22Rv1 (cell line): ENCODE data around the gene LRRC7.

ENCODE experiments used
- ZFX ChIP-seq: fragments of 450-650 bp; IDR thresholded peaks from 2 replicates; pipeline ENCODE4 v1.6.1; 2017; ENCODE audit warnings: antibody characterized with exemption, borderline replicate concordance
- TF ChIP-seq, protein P1 (sequence below): fragments of 450-650 bp; IDR thresholded peaks from 2 replicates; pipeline ENCODE4 v1.5.1; 2017; ENCODE audit warnings: mild to moderate bottlenecking

DNA sequence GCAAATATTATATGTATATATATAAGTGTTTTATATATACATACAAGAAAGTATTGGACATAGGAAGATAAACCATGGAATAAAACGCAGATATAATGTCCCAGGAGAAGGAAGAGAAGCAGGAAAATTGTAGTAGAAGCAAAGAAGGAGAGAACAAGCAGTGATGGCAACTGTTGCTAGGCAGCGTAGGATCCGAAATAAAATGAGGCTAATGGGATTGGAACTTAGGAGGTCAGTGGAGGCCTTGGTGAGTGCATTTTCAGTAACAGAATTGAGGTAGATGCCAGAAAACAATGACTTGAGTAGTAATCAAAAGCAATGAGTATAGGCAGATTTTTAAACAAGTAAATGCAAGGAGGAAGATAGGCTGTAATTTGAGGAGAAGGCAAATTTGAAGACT, 265.8 kb downstream of the LRRC7 start:
- TF ChIP-seq, protein P1, sequence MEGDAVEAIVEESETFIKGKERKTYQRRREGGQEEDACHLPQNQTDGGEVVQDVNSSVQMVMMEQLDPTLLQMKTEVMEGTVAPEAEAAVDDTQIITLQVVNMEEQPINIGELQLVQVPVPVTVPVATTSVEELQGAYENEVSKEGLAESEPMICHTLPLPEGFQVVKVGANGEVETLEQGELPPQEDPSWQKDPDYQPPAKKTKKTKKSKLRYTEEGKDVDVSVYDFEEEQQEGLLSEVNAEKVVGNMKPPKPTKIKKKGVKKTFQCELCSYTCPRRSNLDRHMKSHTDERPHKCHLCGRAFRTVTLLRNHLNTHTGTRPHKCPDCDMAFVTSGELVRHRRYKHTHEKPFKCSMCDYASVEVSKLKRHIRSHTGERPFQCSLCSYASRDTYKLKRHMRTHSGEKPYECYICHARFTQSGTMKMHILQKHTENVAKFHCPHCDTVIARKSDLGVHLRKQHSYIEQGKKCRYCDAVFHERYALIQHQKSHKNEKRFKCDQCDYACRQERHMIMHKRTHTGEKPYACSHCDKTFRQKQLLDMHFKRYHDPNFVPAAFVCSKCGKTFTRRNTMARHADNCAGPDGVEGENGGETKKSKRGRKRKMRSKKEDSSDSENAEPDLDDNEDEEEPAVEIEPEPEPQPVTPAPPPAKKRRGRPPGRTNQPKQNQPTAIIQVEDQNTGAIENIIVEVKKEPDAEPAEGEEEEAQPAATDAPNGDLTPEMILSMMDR = no peak
- TF ChIP-seq ZFX = no peak
